OCI-M2 (cell line): Measurements from ENCODE around the gene GNB5.
A peak's percentile ranks its signal among the peaks of the same experiment; 100 is the strongest.
"Not testable (repeated sequence)": the region's sequence is repeated elsewhere in the genome, so short reads cannot be mapped to it uniquely, and the experiment has no call there.

Experiments
- DNase-seq: peaks from one replicate; lab custom pipeline; 2025; ENCODE audit not compliant: unreplicated experiment; lab: John Stamatoyannopoulos, UW

The GNB5 gene

DNA sequence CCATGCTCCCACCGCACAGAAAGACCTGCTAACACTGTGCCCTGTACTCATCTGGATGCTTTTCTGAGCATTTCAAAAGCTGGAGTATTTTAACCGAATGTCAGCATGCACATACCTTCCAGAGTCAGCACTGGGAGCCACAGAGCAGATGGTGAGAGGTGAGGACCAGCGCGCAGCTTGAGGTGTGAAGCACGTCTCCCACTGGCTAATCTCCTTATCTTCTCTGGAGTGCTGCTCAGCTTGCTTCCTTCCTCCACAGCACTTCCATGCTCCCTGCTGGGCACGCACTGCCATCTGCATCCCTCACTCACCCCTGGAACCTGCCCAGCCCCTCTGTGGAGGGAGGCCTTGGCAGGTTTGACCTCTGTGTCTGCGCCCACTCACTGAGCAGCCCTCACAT is at the start of gene GNB5:
TSS of gene GNB5 (minus strand) at position 186 of the 400 bp plus-strand sequence. CDS start 6,716 bp downstream, outside the sequence.
- DNase-seq = no peak

DNA sequence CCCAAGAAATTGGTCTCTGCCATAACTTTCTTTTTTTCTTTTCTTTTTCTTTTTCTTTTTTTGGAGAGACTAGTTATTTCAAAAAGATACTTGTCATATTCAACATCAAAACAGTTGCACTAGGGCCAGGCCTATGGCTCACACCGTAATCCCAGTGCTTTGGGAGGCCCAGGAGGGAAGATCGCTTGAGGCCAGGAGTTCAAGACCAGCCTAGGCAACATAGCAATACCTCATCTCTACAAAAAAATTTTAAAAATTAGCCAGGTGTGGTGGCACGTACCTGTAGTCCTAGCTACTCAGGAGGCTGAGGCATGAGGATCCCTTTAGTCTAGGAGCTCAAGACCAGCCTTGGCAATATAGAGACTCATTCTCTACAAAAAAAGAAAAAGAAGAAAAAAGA is 49.0 kb upstream of the GNB5 start:
- no peak for DNase-seq

DNA sequence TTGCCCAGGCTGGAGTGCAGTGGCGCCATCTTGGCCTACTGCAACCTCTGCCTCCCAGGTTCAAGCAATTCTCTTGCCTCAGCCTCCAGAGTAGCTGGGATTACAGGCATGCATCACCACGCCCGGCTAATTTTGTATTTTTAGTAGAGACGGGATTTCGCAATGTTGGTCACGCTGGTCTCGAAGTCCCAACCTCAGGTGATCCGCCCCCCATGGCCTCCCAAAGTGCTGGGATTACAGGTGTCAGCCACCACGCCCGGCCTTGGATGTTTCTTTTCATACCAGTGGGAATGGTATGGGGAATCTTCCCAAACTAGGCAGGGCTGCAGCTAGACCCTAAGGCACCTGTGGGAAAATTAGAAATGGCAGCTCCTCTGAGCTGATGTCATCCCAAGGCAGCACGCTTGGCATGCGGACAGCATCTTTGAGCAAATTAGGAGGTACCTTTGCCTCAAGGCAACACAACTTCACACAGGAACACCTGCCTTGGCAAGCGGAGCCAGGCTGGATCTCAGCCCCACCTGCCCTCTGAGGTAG is 47.9 kb upstream of the GNB5 start:
- DNase-seq = not testable (repeated sequence)

DNA sequence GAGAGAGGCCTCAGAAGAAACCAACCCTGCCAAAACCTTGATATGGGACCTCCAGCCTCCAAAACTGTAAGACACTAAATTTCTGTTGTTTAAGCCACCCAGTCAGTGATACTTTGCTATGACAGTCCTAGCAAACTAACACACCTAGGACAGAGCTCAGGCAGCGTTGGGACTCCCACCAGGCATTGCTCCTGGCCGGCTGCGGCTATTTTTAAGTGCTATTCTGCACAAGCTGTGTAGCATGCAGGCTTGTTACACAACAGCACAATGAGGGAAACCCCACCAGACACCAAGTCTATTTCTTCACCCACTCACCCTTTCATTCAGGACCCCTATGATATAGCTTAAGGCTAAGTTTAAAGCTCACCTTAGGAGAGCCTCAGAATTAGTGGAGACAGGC is 47.0 kb upstream of the GNB5 start:
- no peak for DNase-seq

DNA sequence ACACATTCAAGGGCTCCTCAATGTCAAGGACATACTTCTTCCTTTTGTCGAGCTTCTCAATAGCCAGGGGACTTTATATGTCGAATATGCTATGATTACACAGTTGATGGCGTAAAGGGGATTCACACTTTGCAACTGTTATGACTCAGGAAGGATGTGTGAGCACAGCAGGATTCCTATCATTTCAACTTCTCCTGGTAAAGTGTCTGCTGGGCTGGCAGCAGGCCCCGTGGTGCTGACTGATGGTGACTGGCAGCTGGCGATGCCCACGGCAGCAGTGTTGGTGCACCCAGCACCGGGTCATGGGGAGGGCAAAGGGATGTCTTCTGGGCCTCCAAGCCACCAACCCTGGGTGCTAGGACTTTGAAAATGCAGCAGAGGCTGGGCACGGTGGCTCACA is 44.8 kb upstream of the GNB5 start:
- DNase-seq = no peak

DNA sequence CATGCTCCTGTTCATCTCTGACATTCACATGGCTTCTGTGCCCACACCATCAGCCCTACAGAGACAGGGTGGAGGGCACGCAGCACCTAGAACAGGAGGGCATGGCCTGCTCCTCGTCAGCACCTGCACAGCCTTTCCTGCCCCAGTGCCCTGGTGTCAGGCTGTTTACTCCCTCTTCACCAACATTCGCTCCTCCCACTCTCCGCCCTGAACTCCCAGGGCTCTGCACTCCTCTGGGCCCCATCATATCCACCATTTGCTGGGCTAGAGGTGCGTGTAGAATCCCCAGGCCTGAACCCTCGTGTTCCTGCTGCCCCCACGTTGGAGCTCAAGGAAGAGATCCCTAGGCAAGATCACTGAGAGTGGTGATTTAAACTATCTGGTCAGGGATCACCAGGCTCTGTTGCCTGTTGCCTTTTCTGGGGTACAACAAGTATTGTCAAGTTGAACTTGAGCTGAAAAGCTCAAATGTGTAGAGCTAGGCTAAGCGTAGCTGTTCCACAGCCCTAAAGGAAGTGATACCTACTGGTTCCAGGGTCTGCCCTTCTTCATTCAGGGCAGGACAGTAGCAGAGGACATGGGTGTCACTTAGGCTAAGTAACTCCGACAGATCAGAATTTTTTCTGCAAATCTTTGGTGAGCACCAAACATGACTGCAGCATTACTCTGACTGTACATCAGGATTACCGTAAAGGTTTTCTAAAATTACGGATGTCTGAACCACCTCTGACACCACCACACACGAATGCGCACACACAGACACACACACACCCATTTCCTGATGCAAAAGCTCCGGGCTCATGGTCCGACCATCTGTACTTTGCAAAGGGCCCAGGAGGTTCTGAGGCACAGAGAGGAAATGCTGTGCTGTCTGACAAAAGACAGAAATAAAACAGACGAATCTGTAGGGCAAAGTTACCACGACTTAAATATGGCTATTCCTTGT is 43.7 kb upstream of the GNB5 start:
- DNase-seq = no peak

DNA sequence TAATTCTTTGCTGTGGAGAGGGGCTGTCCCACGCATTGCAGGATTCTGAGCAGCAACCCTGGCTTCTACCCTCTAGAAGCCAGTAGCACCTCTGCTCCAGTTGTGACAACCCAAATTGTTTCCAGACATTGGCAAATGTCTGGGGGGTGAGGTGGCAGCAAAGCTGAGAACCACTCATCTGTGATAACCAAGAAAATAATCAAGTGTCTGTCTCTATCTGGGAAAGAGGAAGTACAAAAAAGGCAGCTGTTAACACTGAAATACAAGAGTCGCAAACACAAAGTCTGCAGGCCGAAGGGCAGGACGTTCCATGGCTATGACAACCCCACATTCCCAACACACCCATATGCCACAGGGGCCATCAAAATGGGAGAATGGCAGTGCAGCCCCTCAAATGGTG is 42.2 kb upstream of the GNB5 start:
- DNase-seq = no peak

DNA sequence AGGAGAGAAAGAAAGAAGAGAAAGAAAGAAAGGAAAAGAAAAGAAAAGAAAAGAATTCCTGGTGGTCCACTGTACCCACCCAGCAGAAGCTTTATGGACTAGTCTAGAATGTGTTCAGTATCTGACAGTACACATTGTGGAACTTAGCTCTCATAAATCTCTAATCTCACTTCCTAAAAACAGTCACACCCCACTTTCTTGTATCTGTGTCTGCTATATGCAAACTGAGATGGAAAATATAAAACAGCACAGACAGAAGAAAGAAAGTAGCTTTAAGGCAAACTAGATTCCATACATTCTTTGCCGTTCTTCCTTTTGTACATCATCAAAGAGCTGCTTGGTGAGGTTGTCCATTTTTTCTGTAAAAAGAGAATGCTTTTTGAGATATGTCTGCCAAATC is 41.1 kb upstream of the GNB5 start:
- DNase-seq = no peak

DNA sequence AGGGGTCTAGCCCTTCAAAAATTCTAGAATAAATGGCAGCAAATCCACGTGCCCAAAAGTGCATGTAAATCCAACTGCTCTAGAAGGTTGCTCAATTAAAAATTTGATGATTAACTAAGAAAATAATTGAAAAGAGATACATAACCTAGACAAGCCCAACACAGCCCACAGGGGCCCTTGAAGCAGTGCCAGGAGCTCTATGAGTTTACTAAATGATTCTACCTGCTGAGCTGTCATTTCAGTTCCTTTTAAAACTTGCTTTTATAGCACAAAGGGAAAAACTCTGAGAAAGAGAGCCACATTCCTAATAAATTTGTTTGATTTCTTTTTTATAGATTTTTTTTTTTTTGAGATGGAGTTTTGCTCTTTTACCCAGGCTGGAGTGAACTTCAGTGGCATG is 38.9 kb upstream of the GNB5 start:
- DNase-seq = no peak

DNA sequence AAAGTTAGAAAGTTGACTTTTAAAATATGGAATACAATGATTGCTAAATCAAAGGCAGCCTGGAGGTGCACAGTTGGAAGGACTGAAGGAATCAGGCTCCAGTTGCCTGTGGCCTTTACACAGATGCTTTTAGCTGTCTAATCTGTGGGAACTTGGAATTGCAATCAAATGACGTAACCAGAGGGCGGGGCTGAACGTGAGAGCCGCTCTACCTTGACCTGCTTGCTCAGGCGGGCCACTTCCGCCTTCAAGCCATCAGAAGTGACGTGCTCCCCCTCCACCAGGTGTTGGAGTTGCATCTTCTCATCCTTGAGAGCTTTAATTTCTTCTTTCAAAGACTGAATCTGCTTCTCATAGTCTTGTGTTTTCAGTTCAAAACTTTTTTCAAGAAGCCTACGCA is 37.7 kb upstream of the GNB5 start:
- DNase-seq = no peak

DNA sequence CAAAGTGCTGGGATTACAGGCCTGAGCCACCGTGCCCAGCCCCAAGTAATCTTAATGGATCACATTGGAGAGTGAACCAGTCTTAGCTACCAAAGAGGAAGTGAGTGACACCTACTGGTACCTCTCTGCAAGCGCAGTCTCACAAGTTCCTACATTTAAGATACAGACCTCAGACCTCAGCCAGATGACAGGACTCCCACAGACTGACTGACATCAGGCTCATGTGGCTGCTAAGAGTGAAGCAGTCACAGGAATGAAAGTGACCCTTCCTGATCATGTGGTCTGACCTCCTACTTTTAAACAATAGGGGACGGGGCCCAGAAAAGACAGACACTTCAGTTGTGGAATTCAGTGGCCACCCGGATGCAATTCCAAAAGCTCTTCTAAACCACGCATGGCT is 36.3 kb upstream of the GNB5 start:
- DNase-seq = peak; percentile 10

DNA sequence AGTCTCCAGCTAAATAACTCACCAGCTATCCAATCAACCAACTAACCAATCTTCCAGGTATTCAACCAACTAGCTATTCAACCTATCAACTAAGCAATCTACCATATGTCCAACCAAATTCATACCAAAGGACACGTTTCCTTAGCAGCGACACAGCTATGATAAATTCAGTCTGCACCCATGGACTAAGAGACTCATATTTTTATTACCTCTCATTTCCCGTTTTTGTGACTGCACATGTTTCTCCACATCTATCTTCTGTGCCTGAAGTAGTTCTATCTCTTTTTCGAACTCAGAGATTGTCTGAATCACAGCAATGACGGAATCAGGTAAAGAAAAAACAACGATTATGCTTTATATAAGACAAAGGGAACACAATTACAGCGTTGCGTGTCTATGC is 34.0 kb upstream of the GNB5 start:
- no peak for DNase-seq

DNA sequence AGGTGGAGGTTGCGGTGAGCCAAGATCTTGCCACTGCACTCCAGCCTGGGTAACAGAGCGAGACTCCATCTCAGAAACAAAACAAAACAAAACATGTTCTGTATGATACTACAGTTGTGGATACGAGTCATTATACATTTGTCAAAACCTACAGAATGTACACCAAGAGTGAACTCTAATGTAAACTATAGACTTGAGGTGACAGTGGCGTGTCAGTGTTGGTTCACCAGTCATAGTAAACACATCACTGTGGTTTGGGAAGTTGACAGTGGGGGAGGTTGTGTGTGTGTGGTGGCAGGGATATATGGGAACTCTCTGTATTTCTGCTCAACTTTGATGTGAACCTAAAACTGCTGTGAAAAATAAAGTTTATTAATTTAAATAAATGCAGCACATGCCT is 33.0 kb upstream of the GNB5 start:
- DNase-seq = no peak

DNA sequence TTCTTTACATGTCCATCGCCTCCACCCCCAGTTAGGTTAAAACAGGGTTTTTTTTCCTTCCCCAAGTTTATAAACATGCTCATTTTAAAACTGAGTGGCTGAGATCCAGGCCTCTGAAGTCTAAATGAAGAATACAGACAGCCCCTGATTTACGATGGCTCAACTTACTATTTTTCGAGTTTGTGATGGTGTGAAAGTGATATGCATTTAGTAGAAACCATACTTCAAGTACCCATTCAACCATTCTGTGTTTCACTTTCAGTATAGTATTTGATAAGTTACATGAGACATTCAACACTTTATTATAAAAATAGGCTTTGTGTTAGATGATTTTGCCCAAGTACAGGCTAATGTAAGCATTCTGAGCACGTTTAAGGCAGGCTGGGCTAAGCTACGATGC is 30.5 kb upstream of the GNB5 start:
- DNase-seq = no peak

DNA sequence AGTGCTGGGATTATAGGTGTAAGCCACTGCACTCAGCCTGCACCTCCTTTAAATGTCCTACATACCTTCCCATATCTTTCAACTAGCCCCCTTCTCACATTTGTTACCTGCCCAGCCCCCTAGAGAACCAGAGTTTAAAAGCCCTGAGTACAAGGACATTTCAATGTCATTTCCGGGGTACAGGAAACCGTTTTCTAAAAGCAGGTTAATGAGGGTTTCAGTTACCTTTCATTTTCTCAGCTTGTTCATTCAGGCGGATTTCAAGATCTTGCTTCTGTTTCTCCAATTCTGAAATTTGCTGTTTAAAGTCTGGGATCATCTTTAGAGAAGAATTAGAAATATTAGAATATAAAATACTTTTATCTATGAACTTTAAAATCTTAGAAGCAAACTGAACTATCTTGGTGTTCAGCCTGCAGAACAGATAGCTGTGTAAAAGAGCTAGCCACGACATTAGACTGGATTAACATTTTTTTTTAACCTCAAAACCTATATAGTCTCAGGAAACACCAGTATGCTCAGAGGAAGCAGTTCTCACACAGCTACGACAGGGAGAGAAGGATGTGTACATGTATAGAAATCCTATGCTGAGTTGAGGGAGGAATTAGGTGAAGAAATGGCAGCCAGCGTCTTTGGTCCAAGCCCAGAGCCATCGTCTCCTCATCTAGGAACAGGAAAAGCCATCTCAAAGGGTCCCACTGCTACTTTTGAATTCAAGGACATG is 29.9 kb upstream of the GNB5 start:
- DNase-seq = no peak

DNA sequence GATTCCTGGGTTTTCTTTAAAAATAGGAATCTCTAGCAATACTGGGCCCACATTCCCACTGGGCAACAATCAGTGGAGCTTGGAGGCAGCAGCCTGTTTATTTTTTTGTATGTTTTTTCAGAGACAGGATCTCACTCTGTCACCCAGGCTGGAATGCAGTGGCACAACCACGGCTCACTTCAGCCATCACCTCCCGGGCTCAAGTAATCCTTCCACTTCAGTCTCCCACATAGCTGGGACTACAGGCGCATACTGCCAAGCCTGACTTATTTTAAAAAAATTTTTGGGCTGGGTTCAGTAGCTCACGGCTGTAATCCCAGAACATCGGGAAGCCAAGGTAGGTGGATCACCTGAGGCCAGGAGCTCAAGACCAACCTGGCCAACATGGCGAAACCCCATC is 29.1 kb upstream of the GNB5 start:
- DNase-seq = no peak

DNA sequence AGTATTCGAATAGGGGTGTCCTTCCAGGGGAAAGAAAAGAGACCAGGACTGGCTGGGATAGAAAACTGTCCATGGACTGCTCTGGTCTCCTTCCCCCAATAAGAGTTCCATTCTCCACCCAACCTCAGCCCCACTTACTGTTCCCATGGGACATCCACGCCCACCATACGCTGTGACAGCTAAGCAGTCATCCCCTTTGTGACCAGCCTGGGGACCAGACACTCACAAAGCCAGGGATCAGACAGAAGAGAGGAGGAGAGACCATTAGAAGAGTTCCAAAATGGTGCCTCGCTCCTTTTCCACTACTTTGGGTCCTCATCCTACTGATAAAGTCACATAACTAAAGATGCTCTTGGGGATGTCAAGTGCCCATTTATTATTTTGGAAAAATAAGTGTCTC is 27.6 kb upstream of the GNB5 start:
- no peak for DNase-seq

DNA sequence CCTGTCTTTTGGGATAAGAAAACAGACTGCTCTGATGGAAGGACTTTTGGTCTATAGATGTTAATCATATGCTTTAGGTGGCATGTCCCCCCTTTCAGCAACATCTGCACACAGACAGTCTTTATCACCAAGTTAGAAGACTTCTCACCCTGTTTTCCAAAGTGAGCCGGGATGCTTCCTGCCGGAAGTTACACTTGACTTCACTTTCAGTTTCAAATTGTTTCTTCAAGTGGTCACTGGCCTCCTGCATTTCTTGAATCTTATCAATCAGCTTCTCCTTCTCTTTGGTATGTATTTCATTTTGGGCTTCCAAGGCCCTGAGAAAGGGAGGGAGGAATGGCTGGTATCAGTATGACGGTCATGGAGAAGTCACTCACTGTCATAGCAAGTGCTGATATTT is 27.2 kb upstream of the GNB5 start:
- no peak for DNase-seq

DNA sequence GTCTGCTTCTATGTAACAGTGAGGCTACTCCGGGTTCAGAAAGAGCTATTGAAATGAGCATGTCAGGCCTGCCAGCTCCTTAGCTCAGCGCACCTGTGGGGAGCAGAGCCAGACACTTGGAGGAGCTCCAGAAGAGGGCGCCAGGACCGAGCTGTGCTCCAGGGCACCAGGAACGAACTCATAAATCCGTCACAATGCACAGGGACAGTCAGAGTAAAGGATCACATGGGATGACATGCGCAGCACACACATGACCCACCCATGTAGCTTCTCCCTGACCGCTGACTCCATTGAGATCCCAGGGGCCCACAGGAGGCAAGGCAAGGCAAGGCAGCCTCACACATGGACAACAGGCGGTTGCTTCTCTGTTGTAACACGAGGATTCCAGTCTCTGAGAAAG is 26.0 kb upstream of the GNB5 start:
- DNase-seq = no peak

DNA sequence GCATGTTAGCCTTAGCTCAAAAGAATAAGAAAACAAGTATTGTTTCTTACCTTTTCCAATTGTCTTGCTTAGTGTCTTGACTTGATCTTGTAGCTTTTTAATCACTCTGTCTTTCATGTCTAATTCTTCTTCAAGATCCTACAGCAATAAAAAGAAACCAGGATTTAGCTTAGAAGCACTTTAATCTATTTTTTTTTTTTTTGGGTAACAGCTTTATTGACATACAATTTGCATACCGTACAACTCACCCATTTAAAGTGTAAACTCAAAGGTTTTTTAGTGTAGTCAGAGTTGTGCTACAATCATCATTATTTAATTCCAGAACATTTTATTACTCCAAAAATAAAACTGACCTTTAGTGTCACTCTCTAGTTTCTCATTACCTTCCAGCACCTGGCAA is 23.4 kb upstream of the GNB5 start:
- no peak for DNase-seq

DNA sequence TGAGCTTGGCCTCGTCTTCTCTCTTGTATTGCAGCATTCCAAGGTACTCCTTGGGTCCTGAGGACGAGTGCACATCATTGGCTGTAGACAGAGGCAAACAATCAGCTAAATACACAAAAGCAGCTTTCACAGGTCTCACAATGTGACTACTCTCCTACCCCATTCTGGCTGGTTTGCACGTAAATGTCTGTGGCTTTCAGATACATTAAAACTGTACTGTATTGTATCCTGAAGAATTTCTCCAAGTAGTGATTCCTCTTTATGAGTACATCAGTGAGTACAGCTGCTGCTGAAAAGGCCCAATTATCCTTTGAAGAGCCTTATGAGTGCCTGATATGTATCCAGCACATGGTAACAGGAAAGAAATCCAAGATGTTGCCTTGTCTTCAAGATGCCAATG is 22.0 kb upstream of the GNB5 start:
- DNase-seq = no peak

DNA sequence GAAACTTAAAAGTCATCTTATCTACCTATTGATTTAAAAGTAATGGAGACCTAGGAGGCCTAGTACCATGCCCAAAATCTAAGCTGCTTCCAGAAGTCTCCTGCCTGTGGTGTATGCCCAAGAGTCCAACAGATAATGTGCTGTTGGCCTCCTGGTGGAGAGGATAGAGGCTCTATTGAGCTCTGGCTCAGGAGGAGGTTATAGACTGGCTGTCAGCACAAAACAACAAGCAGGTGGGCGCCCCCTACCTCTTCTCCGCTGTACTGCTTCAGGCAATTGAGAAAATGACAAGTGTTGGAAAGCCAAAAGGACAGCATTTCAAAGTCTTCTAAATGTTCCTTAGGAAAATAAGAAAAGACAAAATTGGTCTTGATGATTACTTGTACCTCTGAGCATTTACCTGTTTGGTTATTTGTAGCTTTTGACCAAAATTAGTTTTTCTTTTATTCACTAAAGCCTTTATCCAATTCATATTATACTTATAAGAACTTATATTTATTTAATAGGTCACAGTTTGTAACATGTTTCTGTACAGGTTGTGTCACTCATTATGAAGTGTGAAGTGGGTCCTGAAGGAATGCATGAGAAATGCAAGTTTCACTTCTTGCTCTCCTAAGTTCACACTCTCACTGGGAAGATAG is 17.2 kb upstream of the GNB5 start:
- no peak for DNase-seq
